ENCODE measurements around the gene CNP. TPM values are rescaled to one million over a fixed set of nuclear protein-coding genes. Genes with fewer than 3 reads are reported as not detected.
A peak's percentile ranks its signal among the peaks of the same experiment; 100 is the strongest.

CNP gene
- total RNA-seq, 2 donors from 2014 or later = 64.3 to 79.6 TPM

GRCh38 chr17:41973408-41973811 is 6.8 kb downstream of the CNP start:
- no peaks in the 10 kb centered on the region for H3K4me1 ChIP-seq (ENCODE audit: control insufficient read depth, insufficient read depth, low read length)
- Mint-ChIP-seq H3K27me3 (ENCODE audit: insufficient read depth) (no peaks in the 10 kb centered on the region), H3K27ac (no peak overlapping the region), H3K36me3 (ENCODE audit: low read depth) (peaks cover 81% of the 10 kb centered on the region), H3K4me1 (peaks cover 3% of the 10 kb centered on the region), H3K4me3 (no peak overlapping the region), H3K9me3 (no peaks in the 10 kb centered on the region)
- peaks cover 89% of the 10 kb centered on the region for H3K36me3 ChIP-seq (ENCODE audit: control insufficient read depth, insufficient read depth, low read length)
- no peaks in the 10 kb centered on the region for H3K27me3 ChIP-seq (ENCODE audit: control insufficient read depth, insufficient read depth, low read length, poor library complexity, severe bottlenecking)
- no peak for DNase-seq
- no peak for TF ChIP-seq CTCF (conservative IDR thresholded peaks at IDR 0.05)
- H3K9me3 ChIP-seq (ENCODE audit: control insufficient read depth, low read length) = no peaks in the 10 kb centered on the region
- no peak overlapping the region for H3K4me3 ChIP-seq (ENCODE audit: low read length)
- WGBS, 2 experiments (ENCODE audit: insufficient coverage in 1 of 2, insufficient read length in 1 of 2) = 92 to 97% methylated on average over 10 to 19 of the region's 19 CpGs
- H3K9ac ChIP-seq (ENCODE audit: extremely low read depth, low read length, poor library complexity, severe bottlenecking) = no peak overlapping the region
- no peak overlapping the region for H3K27ac ChIP-seq (ENCODE audit: low read depth, low read length)

- Histone ChIP-seq H3K27me3 (ENCODE audit: control insufficient read depth, insufficient read depth, low read length, poor library complexity, severe bottlenecking) (no peaks in the 10 kb centered on the region), H3K36me3 (ENCODE audit: control insufficient read depth, insufficient read depth, low read length) (peaks cover 89% of the 10 kb centered on the region), H3K9me3 (ENCODE audit: control insufficient read depth, low read length) (no peaks in the 10 kb centered on the region), H3K9ac (ENCODE audit: extremely low read depth, low read length, poor library complexity, severe bottlenecking) (no peak overlapping the region), H3K27ac (ENCODE audit: low read depth, low read length) (no peak overlapping the region), H3K4me3 (ENCODE audit: low read length) (no peak overlapping the region), H3K4me1 (ENCODE audit: control insufficient read depth, insufficient read depth, low read length) (no peaks in the 10 kb centered on the region)
- Mint-ChIP-seq H3K27me3 (ENCODE audit: insufficient read depth) (no peaks in the 10 kb centered on the region), H3K36me3 (ENCODE audit: low read depth) (peaks cover 81% of the 10 kb centered on the region), H3K27ac (no peak overlapping the region), H3K9me3 (no peaks in the 10 kb centered on the region), H3K4me3 (no peak overlapping the region), H3K4me1 (peaks cover 3% of the 10 kb centered on the region)
- no peak for TF ChIP-seq CTCF (conservative IDR thresholded peaks at IDR 0.05)
- WGBS, 2 experiments (ENCODE audit: insufficient coverage in 1 of 2, insufficient read length in 1 of 2) = 92 to 98% methylated on average over 6 of the region's 6 CpGs
- no peak for DNase-seq
Observed at GRCh38 chr17:41974031-41974430, 7.4 kb downstream of the CNP start.

GRCh38 chr17:41974658-41975057 is 8.1 kb downstream of the CNP start:
- no peak overlapping the region for H3K4me3 Mint-ChIP-seq
- no peak overlapping the region for H3K9ac ChIP-seq (ENCODE audit: extremely low read depth, low read length, poor library complexity, severe bottlenecking)

More at GRCh38 chr17:41974658-41975057, 8.1 kb downstream of the CNP start:
- Histone ChIP-seq H3K9me3 (ENCODE audit: control insufficient read depth, low read length) (no peaks in the 10 kb centered on the region), H3K4me1 (ENCODE audit: control insufficient read depth, insufficient read depth, low read length) (no peaks in the 10 kb centered on the region), H3K27me3 (ENCODE audit: control insufficient read depth, insufficient read depth, low read length, poor library complexity, severe bottlenecking) (no peaks in the 10 kb centered on the region), H3K4me3 (ENCODE audit: low read length) (no peak overlapping the region), H3K27ac (ENCODE audit: low read depth, low read length) (peak overlapping the region; percentile 32), H3K36me3 (ENCODE audit: control insufficient read depth, insufficient read depth, low read length) (peaks cover 85% of the 10 kb centered on the region)
- DNase-seq = no peak
- 96 to 100% methylated on average over 4 to 5 of the region's 5 CpGs for WGBS, 2 experiments (ENCODE audit: insufficient coverage in 1 of 2, insufficient read length in 1 of 2)
- Mint-ChIP-seq H3K9me3 (no peaks in the 10 kb centered on the region), H3K36me3 (ENCODE audit: low read depth) (peaks cover 76% of the 10 kb centered on the region), H3K27me3 (ENCODE audit: insufficient read depth) (no peaks in the 10 kb centered on the region), H3K4me1 (peaks cover 3% of the 10 kb centered on the region), H3K27ac (no peak overlapping the region)
- TF ChIP-seq CTCF (conservative IDR thresholded peaks at IDR 0.05) = no peak

All from endodermal cell (in vitro differentiated cells).